Lower leg skin (tissue), 3 donors: ENCODE measurements around the gene GNLY.

Experiments
- POLR2A ChIP-seq, 2 donors: fragments of 450-650 bp; IDR thresholded peaks; one replicate each; pipeline ENCODE4 v1.6.1; 2016 to 2017; ENCODE audit warnings: antibody characterized with exemption in 2 of 2, mild to moderate bottlenecking in 1 of 2, moderate library complexity in 1 of 2
- TF ChIP-seq, protein P1 (sequence below), 3 donors: fragments of 450-650 bp; IDR thresholded peaks; one replicate each; pipeline ENCODE4 v1.5.1; 2016; ENCODE audit warnings: antibody characterized with exemption in 3 of 3, mild to moderate bottlenecking in 3 of 3, moderate library complexity in 2 of 3

DNA sequence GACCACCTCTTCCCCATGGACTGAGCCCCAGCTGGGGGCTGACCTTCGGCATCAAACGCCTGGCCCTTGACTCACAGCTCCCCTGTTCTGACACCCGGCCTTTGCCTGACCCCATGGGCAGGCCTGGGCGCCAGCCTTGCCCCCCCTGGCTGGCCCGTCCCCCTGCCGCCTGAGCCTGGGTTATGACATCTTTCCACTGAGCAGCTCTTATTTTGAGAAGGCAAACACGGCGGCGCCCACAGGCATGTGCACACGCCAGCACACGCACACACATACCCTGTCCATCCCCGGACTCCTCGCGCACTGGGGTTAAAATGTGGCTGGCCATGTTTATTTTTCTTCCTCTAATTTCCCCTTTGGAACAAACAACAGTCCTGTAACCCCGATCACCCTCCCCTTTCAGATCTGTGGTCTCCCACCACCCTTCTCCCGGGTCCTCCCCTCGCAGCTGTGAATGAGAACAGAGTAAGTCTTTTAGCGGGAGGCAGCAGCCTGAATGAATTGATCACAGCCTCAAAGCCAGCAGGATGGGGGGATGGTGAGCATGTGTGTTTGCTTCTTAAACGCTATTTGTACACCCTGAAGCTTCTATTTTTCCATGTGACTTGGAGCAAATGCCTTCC lies 47.8 kb downstream of the GNLY start:
- no peak for TF ChIP-seq POLR2A (IDR thresholded peaks at IDR 0.05)
- TF ChIP-seq, protein P1, sequence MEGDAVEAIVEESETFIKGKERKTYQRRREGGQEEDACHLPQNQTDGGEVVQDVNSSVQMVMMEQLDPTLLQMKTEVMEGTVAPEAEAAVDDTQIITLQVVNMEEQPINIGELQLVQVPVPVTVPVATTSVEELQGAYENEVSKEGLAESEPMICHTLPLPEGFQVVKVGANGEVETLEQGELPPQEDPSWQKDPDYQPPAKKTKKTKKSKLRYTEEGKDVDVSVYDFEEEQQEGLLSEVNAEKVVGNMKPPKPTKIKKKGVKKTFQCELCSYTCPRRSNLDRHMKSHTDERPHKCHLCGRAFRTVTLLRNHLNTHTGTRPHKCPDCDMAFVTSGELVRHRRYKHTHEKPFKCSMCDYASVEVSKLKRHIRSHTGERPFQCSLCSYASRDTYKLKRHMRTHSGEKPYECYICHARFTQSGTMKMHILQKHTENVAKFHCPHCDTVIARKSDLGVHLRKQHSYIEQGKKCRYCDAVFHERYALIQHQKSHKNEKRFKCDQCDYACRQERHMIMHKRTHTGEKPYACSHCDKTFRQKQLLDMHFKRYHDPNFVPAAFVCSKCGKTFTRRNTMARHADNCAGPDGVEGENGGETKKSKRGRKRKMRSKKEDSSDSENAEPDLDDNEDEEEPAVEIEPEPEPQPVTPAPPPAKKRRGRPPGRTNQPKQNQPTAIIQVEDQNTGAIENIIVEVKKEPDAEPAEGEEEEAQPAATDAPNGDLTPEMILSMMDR (IDR thresholded peaks at IDR 0.05), result no peak
